Lower leg skin (tissue), 4 donors: ENCODE measurements around the gene RORC. TPM values are rescaled to one million over a fixed set of nuclear protein-coding genes. Genes with fewer than 3 reads are reported as not detected.
A peak's percentile ranks its signal among the peaks of the same experiment; 100 is the strongest.
"Not testable (repeated sequence)": the region's sequence is repeated elsewhere in the genome, so short reads cannot be mapped to it uniquely, and the experiment has no call there.

Source experiments
- DNase-seq, 2 donors: peaks; one replicate each; pipeline ENCODE4 v3.0.0-alpha.2; 2019; ENCODE audit warnings: low spot score in 2 of 2
- H3K4me3 ChIP-seq: fragments of 200-600 bp; sonication (generic); 2 replicates; pipeline ENCODE4 v1.5.1; 2017; ENCODE audit warnings: mild to moderate bottlenecking, low read depth; ENCODE audit not compliant: poor library complexity, severe bottlenecking
- POLR2A ChIP-seq, 2 donors: fragments of 450-650 bp; IDR thresholded peaks; one replicate each; pipeline ENCODE4 v1.6.1; 2016 to 2017; ENCODE audit warnings: antibody characterized with exemption in 2 of 2, mild to moderate bottlenecking in 1 of 2, moderate library complexity in 1 of 2
- WGBS, 2 donors: methylation state at CpG; one replicate each; pipeline ENCODE4 v1.1.5; 2018; 5-methylcytosine and 5-hydroxymethylcytosine counted together
- intact Hi-C: fragments of 100-400 bp; cut with DNase I; formaldehyde crosslinking; loops from one replicate; pipeline ENCODE4 v1.15.0; 2023; ENCODE audit warnings: low total_unique reads
- total RNA-seq, 4 donors: library from RNA; depleted of rRNA; stranded (reverse); fragments of >200 nt; gene quantifications; one replicate each; pipeline ENCODE4 v1.1.0, GENCODE V29; 2016
- TF ChIP-seq, protein P1 (sequence below), 3 donors: fragments of 450-650 bp; IDR thresholded peaks; one replicate each; pipeline ENCODE4 v1.5.1; 2016; ENCODE audit warnings: antibody characterized with exemption in 3 of 3, mild to moderate bottlenecking in 3 of 3, moderate library complexity in 2 of 3

RORC gene
- 10 to 100 TPM; 33.6 to 83.2 (median 58.2) TPM for total RNA-seq

DNA sequence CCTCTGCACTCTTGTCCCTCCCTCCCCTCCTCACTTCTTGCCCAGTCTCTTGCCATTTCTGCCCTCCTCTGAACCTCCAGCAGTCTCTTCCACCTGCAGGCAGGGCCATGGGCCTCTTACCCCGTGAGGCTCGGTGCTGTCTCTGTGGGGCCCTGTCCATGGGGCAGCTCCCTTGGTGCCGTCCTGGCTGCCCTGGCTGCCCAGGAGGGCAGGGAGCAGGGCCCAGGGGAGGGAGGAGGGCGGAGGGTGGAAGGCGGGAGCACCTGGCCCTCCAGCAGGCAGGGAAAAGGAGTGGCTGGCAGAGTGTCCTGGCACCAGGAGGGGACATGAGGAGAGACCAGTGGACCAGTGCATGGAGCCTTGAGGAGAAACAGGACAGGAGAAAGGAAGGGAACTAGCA, at the start of gene RORC:
Gene RORC (minus strand): TSS at position 198 of the 400 bp plus-strand sequence. CDS start 38 bp downstream, at position 160.
- no peak for DNase-seq
- no peak for TF ChIP-seq POLR2A (IDR thresholded peaks at IDR 0.05)
- H3K4me3 ChIP-seq = peak within 1 kb of the TSS; percentile 22
- intact Hi-C loops = loop anchor here (10.0 kb wide), 1 partner anchor 297 kb away; no protein-coding TSS in a partner anchor
- 47 to 48% methylated on average over 5 of the region's 5 CpGs for WGBS, 2 donors

DNA sequence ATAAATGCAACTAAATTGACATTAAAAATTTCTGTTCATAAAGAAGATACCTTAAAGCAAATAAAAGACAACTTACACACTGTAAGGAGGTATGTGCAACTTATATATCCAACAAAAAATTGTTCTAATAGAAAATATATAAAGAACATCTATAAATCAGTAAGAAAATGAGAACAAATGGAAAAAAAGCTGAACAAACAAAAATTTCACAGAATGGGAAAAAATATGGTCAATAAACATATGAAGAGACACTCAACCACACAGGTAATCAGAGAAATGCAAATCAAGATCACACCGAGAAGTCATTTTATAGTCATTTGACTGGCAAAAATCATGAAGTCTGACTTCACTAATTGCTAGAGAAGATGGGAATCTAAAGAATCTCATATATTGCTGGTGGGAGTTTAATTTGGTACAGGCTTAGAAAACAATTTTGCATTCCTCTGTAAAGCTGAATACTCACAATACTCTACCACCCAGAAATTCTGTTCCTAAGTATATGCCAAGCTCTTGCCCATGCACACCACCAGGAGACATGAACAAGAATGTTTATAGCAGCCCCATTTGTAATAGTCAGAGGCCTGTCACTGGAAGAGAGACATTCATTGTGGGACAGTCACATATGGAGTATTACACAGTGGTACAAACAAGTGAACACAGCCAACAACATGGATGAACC, 44.0 kb upstream of the RORC start:
- WGBS, 2 donors = 92 to 96% methylated on average over 1 of the region's 1 CpG
- intact Hi-C loops = no loop called here
- H3K4me3 ChIP-seq = no peak overlapping the region
- TF ChIP-seq POLR2A (IDR thresholded peaks at IDR 0.05) = no peak
- TF ChIP-seq, protein P1, sequence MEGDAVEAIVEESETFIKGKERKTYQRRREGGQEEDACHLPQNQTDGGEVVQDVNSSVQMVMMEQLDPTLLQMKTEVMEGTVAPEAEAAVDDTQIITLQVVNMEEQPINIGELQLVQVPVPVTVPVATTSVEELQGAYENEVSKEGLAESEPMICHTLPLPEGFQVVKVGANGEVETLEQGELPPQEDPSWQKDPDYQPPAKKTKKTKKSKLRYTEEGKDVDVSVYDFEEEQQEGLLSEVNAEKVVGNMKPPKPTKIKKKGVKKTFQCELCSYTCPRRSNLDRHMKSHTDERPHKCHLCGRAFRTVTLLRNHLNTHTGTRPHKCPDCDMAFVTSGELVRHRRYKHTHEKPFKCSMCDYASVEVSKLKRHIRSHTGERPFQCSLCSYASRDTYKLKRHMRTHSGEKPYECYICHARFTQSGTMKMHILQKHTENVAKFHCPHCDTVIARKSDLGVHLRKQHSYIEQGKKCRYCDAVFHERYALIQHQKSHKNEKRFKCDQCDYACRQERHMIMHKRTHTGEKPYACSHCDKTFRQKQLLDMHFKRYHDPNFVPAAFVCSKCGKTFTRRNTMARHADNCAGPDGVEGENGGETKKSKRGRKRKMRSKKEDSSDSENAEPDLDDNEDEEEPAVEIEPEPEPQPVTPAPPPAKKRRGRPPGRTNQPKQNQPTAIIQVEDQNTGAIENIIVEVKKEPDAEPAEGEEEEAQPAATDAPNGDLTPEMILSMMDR (IDR thresholded peaks at IDR 0.05) = no peak
- no peak for DNase-seq

DNA sequence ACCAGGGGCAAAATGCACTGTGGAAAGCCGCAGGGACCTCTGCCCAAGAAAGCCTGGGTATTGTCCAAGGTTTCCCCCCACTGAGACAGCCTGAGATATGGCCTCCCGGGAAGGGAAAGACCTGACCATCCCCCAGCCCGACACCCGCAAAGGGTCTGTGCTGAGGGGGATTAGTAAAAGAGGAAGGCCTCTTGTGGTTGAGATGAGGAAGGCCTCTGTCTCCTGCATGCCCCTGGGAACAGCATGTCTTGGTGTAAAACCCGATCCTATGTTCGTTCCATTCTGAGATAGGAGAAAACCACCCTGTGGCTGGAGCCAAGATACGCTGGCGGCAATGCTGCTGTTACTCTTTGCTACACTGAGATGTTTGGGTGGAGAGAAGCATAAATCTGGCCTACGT, 41.2 kb upstream of the RORC start:
- intact Hi-C loops = loop anchor here (5.0 kb wide), 1 partner anchor 1910 kb away; no protein-coding TSS in a partner anchor
- 77 to 80% methylated on average over 9 of the region's 9 CpGs for WGBS, 2 donors
- not testable (repeated sequence) for DNase-seq, H3K4me3 ChIP-seq

DNA sequence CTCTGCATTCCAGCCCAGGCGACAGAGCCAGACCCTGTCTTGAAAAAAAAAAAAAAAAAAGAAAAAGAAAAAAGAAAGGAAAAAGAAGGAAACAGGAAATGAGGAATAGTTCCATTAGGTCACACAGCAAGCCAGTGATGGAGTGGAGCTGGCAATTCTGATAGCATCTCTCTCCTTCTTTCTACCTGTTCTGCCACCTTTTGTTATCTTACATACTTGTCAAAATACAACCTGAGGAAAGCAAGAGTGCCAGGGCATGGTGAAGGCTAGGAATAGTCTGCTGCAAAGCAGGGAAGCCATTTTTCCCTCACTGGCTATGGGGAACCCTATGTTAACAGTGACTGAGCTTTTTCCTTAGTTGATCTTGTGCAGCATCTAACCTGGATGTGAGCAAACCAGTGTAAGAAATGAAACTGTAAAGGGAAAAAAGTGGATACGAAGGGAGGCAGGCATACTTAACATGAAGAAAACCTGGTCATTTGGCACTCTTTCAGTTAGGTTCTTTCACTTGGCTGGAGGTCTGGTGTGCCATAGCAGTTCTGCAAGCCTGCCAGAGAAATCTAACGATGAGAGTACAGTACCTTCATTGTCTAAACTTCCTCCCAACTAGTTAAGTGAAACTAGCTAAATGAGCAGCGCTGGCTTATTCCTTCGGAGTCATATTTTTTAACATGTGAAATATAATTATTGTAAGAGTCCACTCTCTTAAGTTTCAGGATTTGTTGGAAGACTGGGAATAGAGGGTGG, 39.9 kb upstream of the RORC start:
- WGBS, 2 donors = 44 to 51% methylated on average over 5 of the region's 5 CpGs
- TF ChIP-seq POLR2A (IDR thresholded peaks at IDR 0.05) = no peak
- TF ChIP-seq, protein P1 (IDR thresholded peaks at IDR 0.05) = no peak
- intact Hi-C loops = loop anchor here (5.0 kb wide), 1 partner anchor 1909 kb away; no protein-coding TSS in a partner anchor
- H3K4me3 ChIP-seq = no peak overlapping the region
- no peak for DNase-seq

DNA sequence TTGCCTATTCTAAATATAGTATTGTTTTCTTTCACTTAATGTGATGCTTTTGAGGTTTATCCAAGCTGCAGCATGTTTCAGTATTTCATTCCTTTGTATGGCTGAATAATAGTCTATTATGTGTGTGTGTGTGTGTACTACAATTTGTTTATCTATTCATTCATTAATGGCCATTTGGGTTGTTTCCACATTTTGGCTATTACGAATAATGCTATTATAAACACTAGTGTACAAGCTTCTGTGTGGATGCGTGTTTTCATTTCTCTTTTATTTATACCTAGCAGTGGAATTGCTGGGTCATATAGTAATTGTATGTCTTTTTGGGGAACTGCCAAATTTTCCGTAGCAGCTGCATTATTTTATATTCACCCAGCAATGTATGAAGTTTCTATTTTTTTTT, 36.9 kb upstream of the RORC start:
- intact Hi-C loops = no loop called here
- DNase-seq = no peak
- no peak for TF ChIP-seq POLR2A (IDR thresholded peaks at IDR 0.05)
- TF ChIP-seq, protein P1 (IDR thresholded peaks at IDR 0.05) = no peak
- no peak overlapping the region for H3K4me3 ChIP-seq
- WGBS, 2 donors = 32 to 36% methylated on average over 3 of the region's 3 CpGs

DNA sequence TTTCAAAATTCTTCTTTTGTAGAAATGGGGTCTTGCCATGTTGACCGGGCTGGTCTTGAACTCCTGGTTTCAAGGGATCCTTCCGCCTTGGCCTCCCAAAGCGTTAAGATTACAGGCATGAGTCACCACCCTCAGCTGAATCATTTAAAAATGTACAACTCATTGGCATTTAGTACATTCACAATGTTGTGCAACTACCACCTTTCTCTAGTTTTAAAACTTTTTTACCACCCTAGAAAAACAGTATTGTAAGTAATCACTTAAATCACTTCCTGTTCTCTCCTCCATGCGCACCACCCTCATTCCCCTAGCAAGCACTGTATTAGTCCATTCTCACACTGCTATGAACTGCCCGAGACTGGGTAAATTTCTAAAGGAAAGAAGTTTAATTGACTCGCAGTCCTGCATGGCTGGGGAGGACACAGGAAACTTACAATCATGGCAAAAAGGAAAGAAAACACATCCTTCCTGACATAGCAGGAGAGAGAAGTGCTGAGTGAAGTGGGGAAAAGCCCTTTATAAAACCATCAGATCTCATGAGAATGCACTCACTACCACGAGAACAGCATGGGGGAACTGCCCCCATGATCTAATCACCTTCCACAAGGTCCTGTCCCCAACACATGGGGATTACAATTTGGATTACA, 36.3 kb upstream of the RORC start:
- intact Hi-C loops = no loop called here

More for the DNA sequence above, 36.3 kb upstream of the RORC start:
- WGBS, 2 donors = 63 to 64% methylated on average over 7 of the region's 7 CpGs
- no peak for DNase-seq
- TF ChIP-seq POLR2A (IDR thresholded peaks at IDR 0.05) = no peak
- TF ChIP-seq, protein P1 (IDR thresholded peaks at IDR 0.05) = no peak
- no peak overlapping the region for H3K4me3 ChIP-seq
